RCC 7860 (cell line): ENCODE data around the gene CACUL1.
"Not testable (repeated sequence)": the region's sequence is repeated elsewhere in the genome, so short reads cannot be mapped to it uniquely, and the experiment has no call there.

Experiments
- DNase-seq: peaks from one replicate; pipeline ENCODE4 v3.0.0-alpha.2; 2015; ENCODE audit warnings: low spot score
- FAIRE-seq: peaks from 2 replicates; lab custom pipeline; 2012; peaks lifted over from hg19 to GRCh38; lab: Jason Lieb, UNC

The CACUL1 gene

DNA sequence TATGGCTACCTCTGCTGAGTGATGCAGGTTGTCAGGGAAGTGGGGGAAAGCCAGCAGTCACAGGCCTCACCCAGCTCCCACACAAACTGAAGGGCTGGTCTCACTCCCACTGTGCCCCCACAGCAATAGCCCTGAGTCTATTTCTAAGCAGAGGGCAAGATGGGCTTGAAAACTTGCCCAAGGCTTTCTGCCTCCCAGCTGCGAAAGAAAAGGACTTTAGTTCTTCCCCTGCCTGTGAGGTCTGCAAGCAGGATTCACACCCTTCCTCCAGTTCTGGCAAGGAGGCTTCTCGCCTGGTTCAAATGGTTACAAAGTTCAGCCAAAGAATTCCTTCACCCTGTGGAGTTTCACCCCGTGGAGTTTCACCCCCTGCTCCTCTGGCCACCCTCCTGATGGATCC, 96.0 kb downstream of the CACUL1 start:
- DNase-seq (no peak), FAIRE-seq (no peak)

DNA sequence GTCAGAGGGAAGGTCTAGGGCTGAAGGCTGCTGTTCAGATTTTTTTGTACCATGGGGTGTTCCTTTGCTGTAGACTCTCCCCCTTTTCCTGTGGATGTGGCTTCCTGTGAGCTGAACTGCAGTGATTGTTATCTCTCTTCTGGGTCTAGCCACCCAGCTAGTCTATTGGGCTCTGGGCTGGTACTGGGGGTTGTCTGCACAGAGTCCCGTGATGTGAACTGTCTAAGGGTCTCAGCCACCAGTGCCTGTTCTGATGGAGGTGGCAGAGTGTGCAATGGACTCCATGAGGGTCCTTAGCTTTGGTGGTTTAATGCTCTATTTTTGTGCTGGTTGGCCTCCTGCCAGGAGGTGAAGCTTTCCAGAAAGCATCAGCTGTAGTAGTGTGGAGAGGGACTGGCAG, 96.6 kb downstream of the CACUL1 start:
- not testable (repeated sequence) for FAIRE-seq, DNase-seq

DNA sequence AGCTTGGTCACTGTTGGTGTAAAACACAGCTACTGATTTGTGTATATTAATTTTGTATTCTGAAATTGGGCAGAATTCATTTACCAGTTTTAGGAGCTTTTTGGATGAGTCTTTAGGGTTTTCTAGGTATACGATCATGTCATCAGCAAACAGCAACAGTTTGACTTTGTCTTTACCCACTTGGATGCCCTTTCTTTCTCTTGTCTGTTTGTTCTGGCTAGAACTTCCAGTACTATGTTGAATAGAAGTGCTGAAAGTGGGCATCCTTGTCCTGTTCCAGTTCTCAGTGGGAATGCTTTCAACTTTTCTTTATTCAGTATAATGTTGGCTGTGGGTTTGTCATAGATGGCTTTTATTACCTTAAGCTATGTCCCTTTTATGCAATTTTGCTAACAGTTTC, 109.5 kb downstream of the CACUL1 start:
- not testable (repeated sequence) for FAIRE-seq, DNase-seq

DNA sequence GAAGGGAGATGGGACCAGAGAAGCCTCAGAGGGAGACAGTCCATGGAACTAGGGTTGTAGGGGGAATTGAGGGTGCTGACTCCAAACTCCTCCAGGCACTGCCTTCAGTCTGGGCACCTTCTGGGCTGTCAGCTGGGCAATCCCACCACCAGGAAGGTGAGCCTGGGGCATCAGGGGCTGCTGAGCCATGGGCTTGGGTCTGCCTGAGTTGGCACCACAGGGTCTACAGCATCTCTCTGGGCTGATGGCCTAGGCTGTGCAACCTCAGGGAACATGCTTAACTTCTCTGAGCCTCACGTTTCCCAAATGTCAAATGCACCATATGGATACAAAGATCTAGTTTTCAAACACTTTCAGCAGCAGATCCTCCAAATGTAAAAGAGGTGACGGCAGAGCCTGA, 112.5 kb downstream of the CACUL1 start:
- DNase-seq (no peak), FAIRE-seq (no peak)

DNA sequence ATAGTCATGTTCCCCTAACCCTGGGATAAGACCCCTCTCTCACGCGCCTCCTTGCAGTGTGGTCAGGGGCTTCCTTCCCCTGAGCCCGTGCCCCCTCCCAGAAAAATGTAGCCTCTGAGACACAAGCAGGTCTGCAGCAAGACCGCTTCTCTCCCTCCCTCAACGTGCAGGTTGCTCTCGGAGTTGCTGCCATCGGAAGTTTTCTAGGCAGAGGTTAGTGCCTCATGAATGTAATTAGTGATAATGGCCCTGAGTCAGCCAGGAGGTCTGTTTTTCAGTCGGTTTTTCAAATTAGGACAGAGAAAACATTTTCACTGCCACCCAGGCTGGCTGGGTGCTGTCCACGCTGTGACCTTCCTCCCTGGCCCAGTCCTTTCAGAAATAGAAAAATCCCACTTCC, 116.1 kb downstream of the CACUL1 start:
- DNase-seq (no peak), FAIRE-seq (no peak)

DNA sequence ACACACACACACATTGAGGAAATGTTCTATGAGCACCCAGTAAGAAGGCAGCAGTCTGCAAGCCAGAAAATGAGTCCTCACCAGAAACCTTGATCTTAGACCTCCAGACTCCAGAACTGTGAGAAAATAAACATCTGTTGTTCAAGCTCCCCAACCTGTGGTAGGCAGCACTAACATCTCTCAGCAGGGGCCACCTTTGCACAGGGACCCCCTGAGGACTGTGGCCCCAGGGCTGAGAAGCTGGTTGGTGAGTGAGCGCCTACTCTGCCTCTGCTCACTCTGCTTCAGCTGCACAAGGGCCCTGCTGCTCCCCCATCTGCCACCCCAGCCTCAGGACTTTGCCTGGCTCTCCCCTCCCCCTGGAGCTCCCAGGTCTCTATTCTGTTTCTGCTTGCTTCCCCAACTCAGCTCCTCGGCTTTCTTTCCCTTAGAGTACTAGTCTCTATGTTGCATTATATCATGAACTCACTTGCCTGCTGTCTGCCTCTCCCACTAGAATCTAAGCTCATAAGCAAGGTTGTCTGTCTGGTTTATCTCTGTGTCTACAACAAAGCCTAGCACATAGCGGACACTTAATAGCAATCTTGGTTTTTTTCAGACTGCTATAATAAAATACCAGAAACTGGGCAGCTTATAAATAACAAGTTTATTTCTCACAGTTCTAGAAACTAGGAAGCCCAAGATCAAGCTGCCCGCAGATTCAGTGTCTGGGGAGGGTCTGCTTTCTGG, 118.9 kb downstream of the CACUL1 start:
- FAIRE-seq = no peak
- no peak for DNase-seq

DNA sequence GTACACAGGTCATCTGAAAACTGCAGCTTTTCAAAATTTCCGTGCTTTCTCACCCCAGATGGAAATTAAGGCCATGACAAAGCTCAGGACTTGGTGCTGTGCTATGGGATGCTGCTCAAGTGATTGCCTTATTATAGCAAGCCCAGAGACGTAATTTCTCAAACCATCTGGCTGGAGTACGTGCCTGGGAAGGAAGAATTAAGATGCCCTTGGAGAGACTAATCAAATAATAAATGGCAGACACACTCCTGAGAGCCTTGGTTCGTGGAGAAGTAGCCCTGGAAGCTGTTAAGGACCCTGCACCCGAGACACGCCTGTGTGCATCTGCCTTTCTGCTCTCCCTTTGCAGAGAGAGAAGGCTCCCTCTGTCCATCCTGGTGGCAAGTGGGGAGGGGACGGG, 121.0 kb downstream of the CACUL1 start:
- DNase-seq = no peak

DNA sequence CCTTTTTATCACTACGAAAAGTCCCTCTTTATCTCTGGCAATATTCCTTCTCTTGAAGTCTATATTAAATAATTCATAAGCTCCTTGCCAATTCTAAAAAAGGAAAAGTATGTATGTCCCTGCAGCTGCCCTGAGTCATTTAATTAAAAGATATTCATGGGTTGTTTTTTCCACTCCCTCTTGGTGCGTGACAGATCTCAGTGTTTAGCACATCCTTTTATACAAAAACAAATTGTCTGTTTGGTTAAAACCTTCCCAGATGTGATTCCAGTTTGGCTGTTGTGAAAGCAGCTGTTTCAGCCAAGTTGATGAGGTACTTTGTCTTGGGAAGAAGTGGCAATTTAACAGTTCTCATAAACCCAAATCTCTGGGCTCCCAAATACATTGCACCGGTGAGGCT, 125.6 kb downstream of the CACUL1 start:
- DNase-seq (no peak), FAIRE-seq (no peak)

More for the DNA sequence above, 121.0 kb downstream of the CACUL1 start:
- FAIRE-seq = no peak

DNA sequence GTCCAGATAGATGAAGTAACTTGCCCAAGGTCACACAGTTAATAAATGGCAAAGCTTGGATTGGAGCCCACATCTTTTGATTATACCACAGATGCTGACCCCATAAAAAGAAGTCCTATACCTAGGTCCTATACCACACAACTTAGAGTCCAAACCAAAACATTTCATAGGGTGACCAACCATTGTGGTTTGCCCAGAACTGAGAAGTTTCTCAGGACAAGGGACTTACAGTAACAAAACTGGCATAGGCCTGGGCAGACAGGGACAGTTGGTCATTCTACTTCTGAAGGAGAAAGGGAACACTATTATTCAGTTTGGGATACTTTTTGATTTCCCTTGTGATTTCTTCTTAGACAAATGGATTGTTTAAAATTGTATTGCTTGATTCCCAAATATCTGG, 126.4 kb downstream of the CACUL1 start:
- DNase-seq (no peak), FAIRE-seq (no peak)

DNA sequence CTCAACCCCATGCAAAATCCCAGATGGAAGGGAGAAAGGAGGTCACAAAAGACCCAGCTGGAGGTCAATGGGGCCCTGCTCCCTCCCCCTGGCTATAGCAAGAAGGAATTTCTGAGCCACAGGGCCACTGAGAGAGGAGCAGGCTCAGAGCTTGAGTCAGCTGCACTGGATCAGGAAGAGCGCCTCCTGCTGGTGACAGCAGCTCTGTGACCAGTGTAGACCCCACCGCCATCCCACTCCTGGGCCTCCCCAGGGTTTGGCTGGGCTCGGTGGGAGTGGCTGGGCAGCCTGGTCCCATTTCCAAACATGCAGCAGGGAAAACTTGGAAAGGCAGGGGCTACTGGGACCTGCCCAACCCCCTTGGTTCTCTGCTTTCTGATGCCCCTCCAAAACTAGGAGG, 127.8 kb downstream of the CACUL1 start:
- no peak for FAIRE-seq
- no peak for DNase-seq
